ENCODE measurements around the gene GCH1.
A peak's percentile ranks its signal among the peaks of the same experiment; 100 is the strongest.
"Not testable (repeated sequence)": the region's sequence is repeated elsewhere in the genome, so short reads cannot be mapped to it uniquely, and the experiment has no call there.

Gene GCH1

GRCh38 chr14:54906075-54906474 is 3.4 kb upstream of the GCH1 start:
- no peak for DNase-seq

- DNase-seq = peak; percentile 39
Measured at GRCh38 chr14:54902143-54902520, 494 bp downstream of the GCH1 start.

- no peak for DNase-seq
Measured at GRCh38 chr14:54901380-54902142, 1.1 kb downstream of the GCH1 start.

GRCh38 chr14:54899573-54899972 is 3.1 kb downstream of the GCH1 start:
- no peak for DNase-seq

- DNase-seq = not testable (repeated sequence)
Measured at GRCh38 chr14:54897809-54898555, 4.6 kb downstream of the GCH1 start.

GRCh38 chr14:54895683-54896082 is 6.9 kb downstream of the GCH1 start:
- DNase-seq = no peak

GRCh38 chr14:54894995-54895394 is 7.6 kb downstream of the GCH1 start:
- no peak for DNase-seq

GRCh38 chr14:54893151-54893760 is 9.4 kb downstream of the GCH1 start:
- DNase-seq = peak; percentile 13

GRCh38 chr14:54891471-54892245 is 11.0 kb downstream of the GCH1 start:
- DNase-seq = no peak

GRCh38 chr14:54890788-54891187 is 11.8 kb downstream of the GCH1 start:
- DNase-seq = no peak

- DNase-seq = no peak
Measured at GRCh38 chr14:54889919-54890318, 12.7 kb downstream of the GCH1 start.

- DNase-seq = no peak
Measured at GRCh38 chr14:54882521-54882920, 20.1 kb downstream of the GCH1 start.

- no peak for DNase-seq
Measured at GRCh38 chr14:54881761-54882401, 20.7 kb downstream of the GCH1 start.

GRCh38 chr14:54881235-54881760 is 21.3 kb downstream of the GCH1 start:
- DNase-seq = no peak

GRCh38 chr14:54877703-54878021 is 25.0 kb downstream of the GCH1 start:
- DNase-seq = no peak

- DNase-seq = no peak
Measured at GRCh38 chr14:54877015-54877702, 25.5 kb downstream of the GCH1 start.

GRCh38 chr14:54875648-54876047 is 27.0 kb downstream of the GCH1 start:
- DNase-seq = not testable (repeated sequence)

- DNase-seq = not testable (repeated sequence)
Measured at GRCh38 chr14:54870154-54871090, 32.2 kb downstream of the GCH1 start.

- DNase-seq = no peak
Measured at GRCh38 chr14:54867011-54867410, 35.6 kb downstream of the GCH1 start.

- no peak for DNase-seq
Measured at GRCh38 chr14:54866588-54866987, 36.0 kb downstream of the GCH1 start.

GRCh38 chr14:54864526-54864925 is 38.1 kb downstream of the GCH1 start:
- no peak for DNase-seq

All from T1000 (cell line).